Peyer's patch (tissue), 4 donors: ENCODE data around the gene STAMBP. TPM values are rescaled to one million over a fixed set of nuclear protein-coding genes. Genes with fewer than 3 reads are reported as not detected.

ENCODE experiments used
- DNase-seq, 3 donors: peaks; one replicate each; pipeline ENCODE4 v3.0.0-alpha.2; 2017 to 2019
- H3K27ac ChIP-seq, 4 donors: fragments of 200-600 bp; sonication (generic); one replicate each; pipeline ENCODE4 v1.5.1; 2016 to 2019
- H3K27me3 ChIP-seq, 2 donors: fragments of 200-600 bp; sonication (generic); one replicate each; pipeline ENCODE4 v1.5.1; 2019
- H3K36me3 ChIP-seq, 3 donors: fragments of 200-600 bp; sonication (generic); one replicate each; pipeline ENCODE4 v1.5.1; 2016 to 2019
- H3K4me1 ChIP-seq, 4 donors: fragments of 200-600 bp; sonication (generic); one replicate each; pipeline ENCODE4 v1.5.1; 2016 to 2019
- H3K4me3 ChIP-seq, 4 donors: fragments of 200-600 bp; sonication (generic); 1 replicate in 3 of 4; 2 replicates in 1 of 4; pipeline ENCODE4 v1.5.1; 2016 to 2019; ENCODE audit warnings: mild to moderate bottlenecking in 1 of 4
- H3K9me3 ChIP-seq, 4 donors: fragments of 200-600 bp; sonication (generic); one replicate each; pipeline ENCODE4 v1.5.1; 2016 to 2019; ENCODE audit warnings: mild to moderate bottlenecking in 1 of 4
- POLR2A ChIP-seq, 2 donors: fragments of 450-650 bp; IDR thresholded peaks; one replicate each; pipeline ENCODE4 v1.5.1; 2017; ENCODE audit warnings: antibody characterized with exemption in 2 of 2, mild to moderate bottlenecking in 2 of 2, moderate library complexity in 2 of 2
- total RNA-seq, 4 donors: library from RNA; depleted of rRNA; stranded (reverse); fragments of >200 nt; gene quantifications; one replicate each; pipeline ENCODE4 v1.1.0, GENCODE V29; 2016
- TF ChIP-seq, protein P1 (sequence below), 6 experiments: fragments of 450-650 bp in 4 of 6; fragments of 200-600 bp in 2 of 6; sonication (generic) in 1 of 6; IDR thresholded peaks; one replicate each; pipeline ENCODE4 v1.5.1; 2017 to 2019; ENCODE audit warnings: antibody characterized with exemption in 6 of 6, mild to moderate bottlenecking in 3 of 6, moderate library complexity in 1 of 6

The STAMBP gene
- total RNA-seq, 4 donors from 2014 or later: 25.4 to 61.9 (median 44.3) TPM

DNA sequence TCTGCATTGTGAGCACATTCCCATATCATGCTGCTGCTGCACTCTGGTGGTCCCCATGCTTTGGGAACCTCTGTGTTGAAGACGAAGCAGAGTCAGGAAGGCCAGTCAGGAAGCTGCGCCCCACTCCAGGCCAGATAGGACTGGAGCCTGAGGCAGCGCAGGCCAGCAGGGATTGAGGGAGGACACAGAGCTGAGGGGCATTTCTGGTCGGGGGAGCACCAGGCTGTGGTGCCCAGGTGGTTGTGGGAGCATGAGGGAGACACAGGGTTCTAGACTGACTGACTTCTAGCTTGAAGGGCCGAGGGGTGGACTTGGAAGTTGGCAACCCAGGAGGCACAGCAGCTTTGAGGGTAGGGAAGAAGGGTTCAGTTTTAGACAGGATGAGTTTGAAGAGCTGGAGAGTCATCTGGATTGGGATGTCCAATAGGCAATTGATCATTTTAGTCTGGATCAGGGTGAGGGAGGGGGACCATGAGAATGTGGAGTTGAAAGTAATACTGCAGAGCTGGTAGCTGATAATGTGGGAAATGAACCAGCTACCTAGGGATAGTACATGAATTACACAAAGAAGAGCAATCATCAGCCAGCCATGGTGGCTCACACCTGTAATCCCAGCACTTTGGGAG, 62.6 kb downstream of the STAMBP start:
- Histone ChIP-seq H3K27ac (peak overlapping the region in 2 of 4 donors; percentile 35 to 88), H3K4me1 (peaks cover 0 to under 1% (median 0%) of the 10 kb centered on the region in 4 donors), H3K9me3 (no peaks in the 10 kb centered on the region), H3K27me3 (no peaks in the 10 kb centered on the region), H3K36me3 (no peaks in the 10 kb centered on the region), H3K4me3 (no peak overlapping the region)
- no peak for DNase-seq
- TF ChIP-seq, protein P1, sequence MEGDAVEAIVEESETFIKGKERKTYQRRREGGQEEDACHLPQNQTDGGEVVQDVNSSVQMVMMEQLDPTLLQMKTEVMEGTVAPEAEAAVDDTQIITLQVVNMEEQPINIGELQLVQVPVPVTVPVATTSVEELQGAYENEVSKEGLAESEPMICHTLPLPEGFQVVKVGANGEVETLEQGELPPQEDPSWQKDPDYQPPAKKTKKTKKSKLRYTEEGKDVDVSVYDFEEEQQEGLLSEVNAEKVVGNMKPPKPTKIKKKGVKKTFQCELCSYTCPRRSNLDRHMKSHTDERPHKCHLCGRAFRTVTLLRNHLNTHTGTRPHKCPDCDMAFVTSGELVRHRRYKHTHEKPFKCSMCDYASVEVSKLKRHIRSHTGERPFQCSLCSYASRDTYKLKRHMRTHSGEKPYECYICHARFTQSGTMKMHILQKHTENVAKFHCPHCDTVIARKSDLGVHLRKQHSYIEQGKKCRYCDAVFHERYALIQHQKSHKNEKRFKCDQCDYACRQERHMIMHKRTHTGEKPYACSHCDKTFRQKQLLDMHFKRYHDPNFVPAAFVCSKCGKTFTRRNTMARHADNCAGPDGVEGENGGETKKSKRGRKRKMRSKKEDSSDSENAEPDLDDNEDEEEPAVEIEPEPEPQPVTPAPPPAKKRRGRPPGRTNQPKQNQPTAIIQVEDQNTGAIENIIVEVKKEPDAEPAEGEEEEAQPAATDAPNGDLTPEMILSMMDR (IDR thresholded peaks at IDR 0.05): no peak
- no peak for TF ChIP-seq POLR2A (IDR thresholded peaks at IDR 0.05)

DNA sequence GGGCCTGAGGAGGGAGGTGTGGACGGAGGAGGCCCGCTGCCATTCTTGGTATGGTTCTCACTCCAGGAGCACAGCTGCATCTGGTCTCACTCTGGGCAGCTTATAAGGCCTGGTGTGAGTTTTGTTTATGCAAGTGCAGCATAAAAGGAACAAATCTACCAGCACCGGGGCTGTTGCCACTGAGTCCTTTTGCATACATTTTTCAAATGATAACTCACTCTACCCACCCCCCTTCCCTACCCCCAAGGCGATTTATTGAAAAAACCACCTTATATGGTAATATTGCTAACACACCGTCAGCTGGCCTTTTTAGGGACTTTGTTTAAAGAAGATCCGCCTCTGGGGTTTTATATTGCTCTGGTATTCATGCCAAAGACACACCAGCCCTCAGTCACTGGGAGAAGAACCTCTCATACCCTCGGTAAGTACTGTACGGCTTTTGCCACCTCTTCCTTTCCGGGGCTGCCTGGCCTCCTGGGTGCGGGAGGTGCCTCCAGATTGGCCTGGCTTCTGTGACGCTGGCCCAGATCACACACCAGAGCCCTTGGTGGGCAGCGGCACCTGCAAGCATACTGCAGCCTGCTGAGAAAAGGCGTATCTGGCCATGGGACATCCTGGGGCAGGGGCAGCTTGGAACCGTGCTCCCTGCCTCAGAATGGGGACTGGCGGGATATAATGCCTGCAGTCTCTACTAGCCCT, 64.0 kb downstream of the STAMBP start, which contains the start of gene ACTG2:
Gene ACTG2 (plus strand): TSS at position 378 of the 699 bp plus-strand sequence. CDS start 8,304 bp downstream, outside the sequence.
- H3K4me3 ChIP-seq: peak within 1 kb of the TSS in 2 of 4 donors; percentile 17 to 46
- H3K27ac ChIP-seq: peak within 1 kb of the TSS in 3 of 4 donors; percentile 13 to 88 (median 78)
- H3K36me3 ChIP-seq: no peaks in the 10 kb centered on the region
- no peaks in the 10 kb centered on the region for H3K27me3 ChIP-seq
- H3K9me3 ChIP-seq: no peaks in the 10 kb centered on the region
- peaks cover 0 to 10% (median 0%) of the 10 kb centered on the region in 4 donors for H3K4me1 ChIP-seq
- no peak for DNase-seq
- TF ChIP-seq POLR2A (IDR thresholded peaks at IDR 0.05): no peak
- TF ChIP-seq, protein P1 (IDR thresholded peaks at IDR 0.05): no peak

DNA sequence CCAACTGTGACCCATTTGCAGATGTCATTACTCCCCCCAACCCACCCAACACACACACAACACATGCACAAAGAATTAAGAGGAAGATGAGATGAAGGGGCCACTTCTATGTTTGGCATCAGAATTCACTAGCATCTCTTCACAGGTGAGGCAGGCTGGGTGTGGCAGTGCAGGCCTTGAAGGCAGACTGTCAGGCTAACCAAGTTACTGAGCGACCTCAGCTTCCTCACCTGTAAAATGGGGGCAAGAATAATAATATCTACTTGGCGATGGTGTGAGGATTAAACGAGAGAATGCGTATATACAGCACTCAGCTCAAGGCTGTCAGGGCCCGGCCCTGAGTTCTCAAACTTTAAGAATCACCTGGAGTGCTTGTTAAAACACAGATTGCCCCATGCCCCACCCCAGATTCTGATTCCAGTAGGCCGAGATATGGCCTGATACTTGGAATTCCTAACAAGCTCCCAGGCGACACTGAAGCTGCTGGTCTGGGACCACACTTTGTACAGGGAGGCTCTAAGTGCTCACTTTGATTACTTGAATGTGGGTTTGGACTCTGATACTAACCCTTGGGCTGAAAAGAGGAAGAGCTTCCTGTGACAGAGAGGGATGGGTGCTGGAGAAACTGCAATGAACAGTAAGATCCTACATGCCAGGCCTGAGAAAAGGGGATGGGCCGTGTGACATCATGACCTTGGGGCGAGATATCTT, 65.2 kb downstream of the STAMBP start:
- no peak for TF ChIP-seq POLR2A (IDR thresholded peaks at IDR 0.05)
- TF ChIP-seq, protein P1 (IDR thresholded peaks at IDR 0.05): no peak
- DNase-seq: no peak
- no peaks in the 10 kb centered on the region for H3K27me3 ChIP-seq

DNA sequence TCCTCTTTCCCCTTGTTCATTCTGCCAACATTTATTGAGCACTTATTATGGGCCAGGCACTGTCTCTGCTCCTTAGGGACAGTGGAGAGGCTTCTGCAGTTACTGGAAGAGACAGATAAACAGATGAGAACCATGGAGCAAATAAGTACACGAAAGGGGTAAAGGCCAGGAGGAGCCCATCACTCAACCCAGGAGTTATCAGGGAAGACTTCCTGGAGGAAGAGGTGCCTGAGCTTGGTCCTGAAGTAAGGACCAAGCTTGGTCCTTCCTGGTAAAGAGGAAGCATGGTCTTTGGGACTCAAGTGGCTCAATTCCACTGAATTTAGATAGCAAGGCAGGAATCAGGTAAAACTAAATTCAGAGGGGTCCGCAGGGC, 65.7 kb downstream of the STAMBP start:
- no peaks in the 10 kb centered on the region for H3K9me3 ChIP-seq
- peak overlapping the region in 2 of 4 donors; percentile 78 to 88 for H3K27ac ChIP-seq
- no peaks in the 10 kb centered on the region for H3K27me3 ChIP-seq
- H3K36me3 ChIP-seq: no peaks in the 10 kb centered on the region
- H3K4me1 ChIP-seq: peaks cover 0 to 10% (median 0%) of the 10 kb centered on the region in 4 donors
- no peak for TF ChIP-seq POLR2A (IDR thresholded peaks at IDR 0.05)
- TF ChIP-seq, protein P1 (IDR thresholded peaks at IDR 0.05): no peak
- H3K4me3 ChIP-seq: peak overlapping the region in 1 of 4 donors; percentile 46
- no peak for DNase-seq

More for the DNA sequence above, 65.2 kb downstream of the STAMBP start:
- Histone ChIP-seq H3K9me3 (no peaks in the 10 kb centered on the region), H3K36me3 (no peaks in the 10 kb centered on the region), H3K27ac (peak overlapping the region in 3 of 4 donors; percentile 13 to 88 (median 78)), H3K4me3 (peak overlapping the region in 1 of 4 donors; percentile 46), H3K4me1 (peaks cover 0 to 10% (median 0%) of the 10 kb centered on the region in 4 donors)

- Histone ChIP-seq H3K4me1 (peaks cover 0 to 10% (median 0%) of the 10 kb centered on the region in 4 donors), H3K27ac (peak overlapping the region in 2 of 4 donors; percentile 22 to 88), H3K4me3 (peak overlapping the region in 1 of 4 donors; percentile 46), H3K27me3 (no peaks in the 10 kb centered on the region), H3K9me3 (no peaks in the 10 kb centered on the region), H3K36me3 (no peaks in the 10 kb centered on the region)
- DNase-seq: no peak
- no peak for TF ChIP-seq POLR2A (IDR thresholded peaks at IDR 0.05)
- TF ChIP-seq, protein P1 (IDR thresholded peaks at IDR 0.05): no peak
Observed at GRCh38 chr2:73894877-73895276, 66.1 kb downstream of the STAMBP start.
